ELR (cell line): ENCODE results near the gene CRYBG2.
A peak's percentile ranks its signal among the peaks of the same experiment; 100 is the strongest.
"Not testable (repeated sequence)": the region's sequence is repeated elsewhere in the genome, so short reads cannot be mapped to it uniquely, and the experiment has no call there.

Source experiments
- DNase-seq: peaks from one replicate; pipeline ENCODE4 v3.0.0-alpha.2; 2015; ENCODE audit warnings: low read depth

The CRYBG2 gene

GRCh38 chr1:26295194-26296138 lies 58.5 kb downstream of the CRYBG2 start:
- no peak for DNase-seq

- no peak for DNase-seq
Observed at GRCh38 chr1:26293911-26294463, 59.9 kb downstream of the CRYBG2 start.

- not testable (repeated sequence) for DNase-seq
Observed at GRCh38 chr1:26292735-26293134, 61.2 kb downstream of the CRYBG2 start.

- no peak for DNase-seq
Observed at GRCh38 chr1:26291939-26292338, 62.0 kb downstream of the CRYBG2 start.

- no peak for DNase-seq
Observed at GRCh38 chr1:26291433-26291832, 62.5 kb downstream of the CRYBG2 start.

- DNase-seq, result no peak
Observed at GRCh38 chr1:26290882-26291261, 63.1 kb downstream of the CRYBG2 start.

- DNase-seq, result no peak
Observed at GRCh38 chr1:26290122-26290881, 63.6 kb downstream of the CRYBG2 start.

GRCh38 chr1:26289158-26290059 lies 64.5 kb downstream of the CRYBG2 start:
- no peak for DNase-seq

GRCh38 chr1:26288311-26288941 lies 65.5 kb downstream of the CRYBG2 start:
- peak; percentile 37 for DNase-seq

GRCh38 chr1:26287811-26288210 lies 66.1 kb downstream of the CRYBG2 start:
- no peak for DNase-seq

GRCh38 chr1:26287033-26287711 lies 66.8 kb downstream of the CRYBG2 start:
- peak; percentile 24 for DNase-seq

GRCh38 chr1:26286064-26286416 lies 67.9 kb downstream of the CRYBG2 start:
- no peak for DNase-seq

GRCh38 chr1:26285366-26286063 lies 68.4 kb downstream of the CRYBG2 start:
- DNase-seq, result peak; percentile 44

- peak; percentile 98 for DNase-seq
Observed at GRCh38 chr1:26284597-26285347, 69.2 kb downstream of the CRYBG2 start.

- DNase-seq, result no peak
Observed at GRCh38 chr1:26283871-26284596, 69.9 kb downstream of the CRYBG2 start.

GRCh38 chr1:26283279-26283853 lies 70.6 kb downstream of the CRYBG2 start:
- DNase-seq, result no peak

GRCh38 chr1:26282401-26282918 lies 71.5 kb downstream of the CRYBG2 start:
- no peak for DNase-seq

- no peak for DNase-seq
Observed at GRCh38 chr1:26281971-26282370, 72.0 kb downstream of the CRYBG2 start.
